HG02884 (cell line): Measurements from ENCODE around the gene ATP6V1B1.

ENCODE experiments used
- ATAC-seq: cut with Tn5 transposase; IDR thresholded peaks from one replicate; pipeline ENCODE4 v1.9.1; 2021; ENCODE audit warnings: mild to moderate bottlenecking, moderate library complexity; ENCODE audit not compliant: unreplicated experiment

ATP6V1B1 gene

GRCh38 chr2:70943205-70943871 lies 7.6 kb downstream of the ATP6V1B1 start:
- no peak for ATAC-seq

- no peak for ATAC-seq
These were observed 8.5 kb downstream of the ATP6V1B1 start for GRCh38 chr2:70944111-70944690.

GRCh38 chr2:70946832-70947442 lies 11.2 kb downstream of the ATP6V1B1 start:
- no peak for ATAC-seq

GRCh38 chr2:70947556-70948184 lies 12.0 kb downstream of the ATP6V1B1 start:
- no peak for ATAC-seq

- peak; percentile 75 for ATAC-seq
These were observed 12.8 kb downstream of the ATP6V1B1 start for GRCh38 chr2:70948337-70949003.

GRCh38 chr2:70949086-70949485 lies 13.4 kb downstream of the ATP6V1B1 start:
- no peak for ATAC-seq

- ATAC-seq, result no peak
These were observed 19.2 kb downstream of the ATP6V1B1 start for GRCh38 chr2:70954886-70955285.

- no peak for ATAC-seq
These were observed 20.4 kb downstream of the ATP6V1B1 start for GRCh38 chr2:70956141-70956540.

GRCh38 chr2:70957798-70958197 lies 22.1 kb downstream of the ATP6V1B1 start:
- ATAC-seq, result no peak

- ATAC-seq, result no peak
These were observed 23.1 kb downstream of the ATP6V1B1 start for GRCh38 chr2:70958759-70959158.

GRCh38 chr2:70959271-70959761 lies 23.6 kb downstream of the ATP6V1B1 start:
- no peak for ATAC-seq

- ATAC-seq, result no peak
These were observed 24.4 kb downstream of the ATP6V1B1 start for GRCh38 chr2:70959851-70960832.

- no peak for ATAC-seq
These were observed 25.3 kb downstream of the ATP6V1B1 start for GRCh38 chr2:70960833-70961647.

- no peak for ATAC-seq
These were observed 25.9 kb downstream of the ATP6V1B1 start for GRCh38 chr2:70961648-70961994.

- no peak for ATAC-seq
These were observed 26.6 kb downstream of the ATP6V1B1 start for GRCh38 chr2:70962211-70962884.

GRCh38 chr2:70962885-70963878 lies 27.5 kb downstream of the ATP6V1B1 start:
- ATAC-seq, result no peak

GRCh38 chr2:70964133-70964532 lies 28.4 kb downstream of the ATP6V1B1 start:
- no peak for ATAC-seq
